ENCODE results near the gene SORCS2.

- TF ChIP-seq, protein P1, sequence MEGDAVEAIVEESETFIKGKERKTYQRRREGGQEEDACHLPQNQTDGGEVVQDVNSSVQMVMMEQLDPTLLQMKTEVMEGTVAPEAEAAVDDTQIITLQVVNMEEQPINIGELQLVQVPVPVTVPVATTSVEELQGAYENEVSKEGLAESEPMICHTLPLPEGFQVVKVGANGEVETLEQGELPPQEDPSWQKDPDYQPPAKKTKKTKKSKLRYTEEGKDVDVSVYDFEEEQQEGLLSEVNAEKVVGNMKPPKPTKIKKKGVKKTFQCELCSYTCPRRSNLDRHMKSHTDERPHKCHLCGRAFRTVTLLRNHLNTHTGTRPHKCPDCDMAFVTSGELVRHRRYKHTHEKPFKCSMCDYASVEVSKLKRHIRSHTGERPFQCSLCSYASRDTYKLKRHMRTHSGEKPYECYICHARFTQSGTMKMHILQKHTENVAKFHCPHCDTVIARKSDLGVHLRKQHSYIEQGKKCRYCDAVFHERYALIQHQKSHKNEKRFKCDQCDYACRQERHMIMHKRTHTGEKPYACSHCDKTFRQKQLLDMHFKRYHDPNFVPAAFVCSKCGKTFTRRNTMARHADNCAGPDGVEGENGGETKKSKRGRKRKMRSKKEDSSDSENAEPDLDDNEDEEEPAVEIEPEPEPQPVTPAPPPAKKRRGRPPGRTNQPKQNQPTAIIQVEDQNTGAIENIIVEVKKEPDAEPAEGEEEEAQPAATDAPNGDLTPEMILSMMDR (IDR thresholded peaks at IDR 0.05; ENCODE audit: low read depth, low read length) = no peak
- no peak for TF ChIP-seq EZH2phosphoT487 (IDR thresholded peaks at IDR 0.05; ENCODE audit: low read depth)
These were observed 25.4 kb downstream of the SORCS2 start for GRCh38 chr4:7217474-7218321.
